22Rv1 (cell line): ENCODE measurements around the gene ABHD18.
"Not testable (repeated sequence)": the region's sequence is repeated elsewhere in the genome, so short reads cannot be mapped to it uniquely, and the experiment has no call there.

ENCODE experiments used
- H3K27ac ChIP-seq: fragments of 450-650 bp; 2 replicates; pipeline ENCODE4 v1.5.1; 2017
- ZFX ChIP-seq: fragments of 450-650 bp; IDR thresholded peaks from 2 replicates; pipeline ENCODE4 v1.6.1; 2017; ENCODE audit warnings: antibody characterized with exemption, borderline replicate concordance
- TF ChIP-seq, protein P1 (sequence below): fragments of 450-650 bp; IDR thresholded peaks from 2 replicates; pipeline ENCODE4 v1.5.1; 2017; ENCODE audit warnings: mild to moderate bottlenecking

ABHD18 gene

DNA sequence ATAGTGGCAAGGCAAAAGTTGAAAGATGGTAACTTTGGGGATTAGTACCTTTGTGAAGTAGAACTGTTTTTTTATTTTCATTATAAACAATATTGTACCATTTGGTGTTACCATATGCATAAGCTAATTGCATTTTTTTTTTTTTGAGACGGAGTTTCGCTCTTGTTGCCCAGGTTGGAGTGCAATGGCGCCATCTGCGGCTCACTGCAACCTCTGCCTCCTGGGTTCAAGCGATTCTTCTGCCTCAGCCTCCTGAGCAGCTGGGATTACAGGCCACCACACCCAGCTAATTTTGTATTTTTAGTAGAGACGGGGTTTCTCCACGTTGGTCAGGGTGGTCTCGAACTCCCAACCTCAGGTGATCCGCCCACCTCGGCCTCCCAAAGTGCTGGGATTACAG is 86.0 kb downstream of the ABHD18 start:
- TF ChIP-seq, protein P1, sequence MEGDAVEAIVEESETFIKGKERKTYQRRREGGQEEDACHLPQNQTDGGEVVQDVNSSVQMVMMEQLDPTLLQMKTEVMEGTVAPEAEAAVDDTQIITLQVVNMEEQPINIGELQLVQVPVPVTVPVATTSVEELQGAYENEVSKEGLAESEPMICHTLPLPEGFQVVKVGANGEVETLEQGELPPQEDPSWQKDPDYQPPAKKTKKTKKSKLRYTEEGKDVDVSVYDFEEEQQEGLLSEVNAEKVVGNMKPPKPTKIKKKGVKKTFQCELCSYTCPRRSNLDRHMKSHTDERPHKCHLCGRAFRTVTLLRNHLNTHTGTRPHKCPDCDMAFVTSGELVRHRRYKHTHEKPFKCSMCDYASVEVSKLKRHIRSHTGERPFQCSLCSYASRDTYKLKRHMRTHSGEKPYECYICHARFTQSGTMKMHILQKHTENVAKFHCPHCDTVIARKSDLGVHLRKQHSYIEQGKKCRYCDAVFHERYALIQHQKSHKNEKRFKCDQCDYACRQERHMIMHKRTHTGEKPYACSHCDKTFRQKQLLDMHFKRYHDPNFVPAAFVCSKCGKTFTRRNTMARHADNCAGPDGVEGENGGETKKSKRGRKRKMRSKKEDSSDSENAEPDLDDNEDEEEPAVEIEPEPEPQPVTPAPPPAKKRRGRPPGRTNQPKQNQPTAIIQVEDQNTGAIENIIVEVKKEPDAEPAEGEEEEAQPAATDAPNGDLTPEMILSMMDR: peak; percentile 70
- not testable (repeated sequence) for H3K27ac ChIP-seq

DNA sequence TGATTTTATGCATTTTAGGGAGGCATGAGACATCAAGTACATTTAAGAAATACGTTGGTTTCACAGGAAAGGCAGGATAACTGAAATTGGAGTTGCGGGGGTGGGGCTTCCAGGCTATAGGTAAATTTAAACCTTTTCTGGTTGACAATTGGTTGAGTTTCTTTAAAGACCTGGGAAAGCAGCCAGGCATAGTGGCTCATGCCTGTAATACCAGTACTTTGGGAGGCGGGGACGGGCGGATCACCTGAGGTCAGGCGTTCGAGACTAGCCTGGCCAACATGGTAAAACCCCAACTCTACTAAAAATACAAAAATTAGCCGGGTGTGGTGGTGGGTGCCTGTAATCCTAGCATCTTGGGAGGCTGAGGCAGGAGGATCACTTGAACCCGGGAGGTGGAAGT is 89.7 kb downstream of the ABHD18 start:
- H3K27ac ChIP-seq: not testable (repeated sequence)

DNA sequence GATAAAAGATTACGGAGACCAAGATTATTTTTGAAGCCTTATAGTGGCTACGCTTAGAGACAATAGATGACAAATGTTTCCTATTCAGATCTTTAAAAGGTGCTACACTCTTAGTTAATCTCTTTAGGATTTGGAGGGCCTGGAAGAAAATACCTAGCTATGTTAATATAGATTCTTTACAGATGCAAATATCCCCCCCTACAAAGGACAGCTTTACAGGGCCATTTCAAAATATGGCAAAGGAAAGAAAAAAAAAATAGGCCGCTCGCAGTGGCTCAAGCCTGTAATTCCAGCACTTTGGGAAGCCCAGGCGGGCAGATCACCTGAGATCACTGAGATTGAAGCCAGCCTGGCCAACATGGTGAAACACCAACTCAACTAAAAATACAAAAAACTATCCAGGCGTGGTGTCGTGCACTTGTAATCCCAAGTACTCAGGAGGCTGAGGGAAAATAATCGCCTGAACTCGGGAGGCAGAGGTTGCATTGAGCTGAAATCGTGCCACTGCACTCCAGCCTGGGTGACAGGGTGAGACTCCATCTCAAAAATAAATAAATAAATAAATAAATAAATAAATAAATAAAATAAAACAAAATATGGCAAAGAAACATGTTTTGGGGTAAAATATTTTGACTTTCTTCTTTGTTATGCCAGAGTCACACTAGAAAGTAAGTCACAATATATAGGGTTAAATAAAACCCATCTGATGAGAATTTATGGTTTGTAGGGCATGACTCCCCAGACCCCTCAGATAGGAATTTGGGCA is 90.4 kb downstream of the ABHD18 start:
- H3K27ac ChIP-seq: not testable (repeated sequence)

DNA sequence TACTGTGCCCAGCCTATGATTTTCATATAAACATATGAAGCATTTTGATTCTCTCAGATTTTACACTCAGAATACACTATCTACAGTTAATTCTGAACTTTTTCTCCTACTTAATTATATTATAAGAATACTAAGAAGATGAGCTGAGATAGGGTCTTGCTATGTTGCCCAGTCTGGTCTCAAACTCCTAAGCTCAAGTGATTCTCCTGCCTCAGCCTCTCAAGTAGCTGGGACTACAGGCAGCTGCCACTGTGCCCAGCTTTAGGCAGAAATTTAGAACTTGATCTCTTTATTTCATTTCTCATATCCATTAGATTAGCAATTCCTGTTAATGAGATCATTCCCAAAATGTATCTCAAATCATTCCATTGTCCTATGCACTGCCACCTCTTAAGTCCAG is 91.2 kb downstream of the ABHD18 start:
- TF ChIP-seq, protein P1: no peak
- no peak for TF ChIP-seq ZFX
- H3K27ac ChIP-seq: no peak overlapping the region

DNA sequence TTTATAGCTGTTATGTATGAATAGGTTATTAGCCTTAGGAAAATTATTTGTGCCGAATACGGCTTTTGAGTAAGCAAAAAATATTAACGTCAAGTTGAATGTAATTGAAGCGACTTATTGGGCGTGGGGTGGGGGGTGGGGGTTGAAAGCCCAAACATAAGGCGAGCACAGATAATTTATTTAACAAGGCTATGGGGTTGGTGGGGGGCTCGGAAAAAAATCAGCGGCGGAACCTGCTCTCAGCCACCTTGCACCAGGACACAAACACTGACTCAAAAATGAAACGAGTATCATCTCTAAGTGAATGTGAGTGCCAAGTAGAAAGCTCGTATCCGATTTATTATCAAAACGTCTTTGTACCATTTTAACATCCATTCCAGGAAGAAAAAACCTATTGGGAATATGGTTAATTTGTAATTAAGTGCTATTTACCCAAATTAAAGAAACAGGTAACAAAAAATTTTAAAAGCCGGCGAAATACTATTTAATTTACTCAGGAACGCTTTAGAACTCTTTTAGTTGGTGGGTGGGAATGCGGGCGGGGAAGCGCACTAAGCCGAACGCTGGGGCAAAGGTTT is 95.0 kb downstream of the ABHD18 start:
- peak overlapping the region; percentile 96 for H3K27ac ChIP-seq
- TF ChIP-seq, protein P1: no peak
- TF ChIP-seq ZFX: no peak

DNA sequence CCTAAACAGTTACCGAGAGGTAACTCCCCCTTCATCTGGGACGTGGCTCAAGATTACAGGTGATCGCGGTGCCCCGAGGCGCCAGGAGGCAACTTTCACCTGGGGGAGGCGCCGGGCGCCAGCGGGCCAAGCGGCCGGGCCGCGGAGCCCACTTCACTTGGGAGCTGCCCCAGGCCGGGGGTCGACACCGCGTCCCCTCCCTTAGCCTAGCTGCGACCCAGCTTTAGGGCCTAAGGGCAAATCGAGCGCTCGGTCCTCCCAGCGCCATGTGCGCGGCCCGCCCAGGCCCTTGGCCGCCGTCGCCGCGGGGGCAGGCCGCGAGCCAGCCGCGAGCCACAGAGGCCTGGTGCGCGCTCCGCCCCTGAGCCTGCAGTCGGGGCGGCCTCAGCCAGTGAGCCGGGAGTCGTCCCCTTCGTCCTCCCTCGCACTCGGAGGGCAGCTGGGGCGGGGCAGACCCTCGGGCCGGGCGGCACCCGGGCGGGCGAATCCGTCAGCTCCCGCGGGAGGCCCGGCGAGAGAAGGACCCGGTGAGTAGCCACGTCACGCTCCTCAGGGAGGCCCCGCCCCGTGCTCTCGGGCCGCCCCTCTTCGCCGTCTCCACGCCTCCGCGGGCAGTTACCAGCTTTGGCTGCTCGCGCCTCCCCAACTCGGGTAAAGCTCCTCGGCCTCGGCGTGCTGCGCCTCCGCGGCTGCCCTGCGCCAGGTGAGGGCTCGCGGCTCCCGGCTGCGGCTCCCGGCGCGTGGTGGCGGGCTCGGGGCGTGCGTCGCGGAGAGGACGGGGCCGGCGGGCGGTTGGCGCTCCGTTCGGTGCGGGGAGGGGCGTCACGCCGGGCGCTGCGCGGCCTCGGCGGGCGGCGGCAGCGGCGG is 95.7 kb downstream of the ABHD18 start, which contains the start of gene LARP1B:
Gene LARP1B (plus strand): TSS at position 614 of the 867 bp plus-strand sequence. CDS start 13,640 bp downstream, outside the sequence.
- TF ChIP-seq ZFX: no peak
- TF ChIP-seq, protein P1: no peak
- peak within 1 kb of the TSS; percentile 96 for H3K27ac ChIP-seq

DNA sequence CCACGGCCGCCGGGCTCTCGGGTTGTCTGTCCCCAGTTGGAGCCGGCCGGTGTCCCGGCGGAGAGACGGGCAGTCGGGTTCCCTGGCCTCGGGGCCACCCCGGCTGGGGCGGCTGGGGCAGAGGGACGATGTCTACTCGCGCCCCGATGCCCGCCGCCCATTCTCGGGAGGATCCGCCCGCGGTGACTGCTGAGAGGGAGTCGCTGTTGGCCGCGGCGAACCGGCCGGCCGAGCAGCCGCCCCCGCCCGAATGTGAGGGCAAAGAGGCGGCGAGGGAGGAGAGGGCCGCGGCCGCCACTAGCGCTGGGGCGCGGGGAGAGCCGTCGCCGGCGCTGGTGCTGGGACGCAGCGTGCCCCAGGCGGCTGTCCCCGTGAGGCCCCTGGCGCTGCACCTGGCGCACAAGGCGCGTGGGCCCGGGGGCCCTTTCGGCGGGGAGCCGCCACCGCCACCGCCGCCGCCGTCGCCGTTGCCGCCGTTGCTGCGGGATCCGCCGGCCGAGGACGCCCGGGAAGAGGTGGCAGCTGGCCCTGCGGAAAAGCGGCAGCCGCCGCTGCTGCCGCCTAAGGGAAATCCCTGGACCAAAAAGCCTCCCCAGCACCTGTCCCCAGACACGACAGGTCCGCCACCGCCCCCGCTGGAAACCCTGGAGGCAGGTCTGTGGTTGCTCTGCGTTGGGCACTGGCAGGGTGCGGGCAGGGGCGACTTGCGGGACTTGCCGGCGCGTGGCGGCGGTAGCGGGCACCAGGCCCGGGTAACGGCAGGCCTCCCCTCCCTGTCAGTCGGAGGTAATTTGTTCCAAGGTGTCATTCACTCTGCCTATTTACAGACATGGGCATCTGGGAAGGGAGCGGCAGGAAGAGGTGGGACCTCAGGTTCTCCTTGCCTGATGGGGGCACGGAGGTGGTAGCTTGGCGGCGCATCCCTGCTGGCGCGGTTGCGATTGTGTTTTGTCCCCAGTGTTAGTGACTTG is 96.6 kb downstream of the ABHD18 start:
- H3K27ac ChIP-seq: peak overlapping the region; percentile 96
- no peak for TF ChIP-seq ZFX
- TF ChIP-seq, protein P1: peak; percentile 49

DNA sequence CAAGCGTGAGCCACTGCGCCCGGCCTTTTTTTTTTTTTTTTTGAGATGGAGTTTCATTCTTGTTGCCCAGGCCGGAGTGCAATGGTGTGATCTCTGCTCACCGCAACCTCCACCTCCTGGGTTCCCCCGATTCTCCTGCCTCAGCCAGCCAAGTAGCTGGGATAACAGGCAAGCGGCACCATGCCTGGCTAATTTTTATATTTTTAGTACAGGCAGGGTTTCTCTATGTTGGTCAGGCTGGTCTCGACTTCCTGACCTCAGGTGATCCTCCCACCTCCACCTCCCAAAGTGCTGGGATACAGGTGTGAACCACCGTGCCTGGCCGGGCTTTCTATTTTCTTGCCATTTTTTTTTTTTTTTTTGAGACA is 101.2 kb downstream of the ABHD18 start:
- not testable (repeated sequence) for H3K27ac ChIP-seq
